T-helper 2 cell treated with Interferon-gamma antibody and Interleukin-4, amounts not matched to agents 100 ng/mL and 5 ng/mL, for 36 hours (primary cell): ENCODE measurements around the gene NOTUM. TPM values are rescaled to one million over a fixed set of nuclear protein-coding genes. Genes with fewer than 3 reads are reported as not detected.

ENCODE experiments used
- intact Hi-C: fragments of 100-400 bp; cut with micrococcal nuclease; formaldehyde crosslinking; loops from one replicate; pipeline ENCODE4 v1.15.1; 2023
- total RNA-seq: library from RNA; stranded (reverse); gene quantifications from 2 replicates; pipeline ENCODE4 v1.2.3, GENCODE V29; 2022

The NOTUM gene
- total RNA-seq, 1 donor from 2014 or later = 0.48 TPM

- intact Hi-C loops = no loop called here
Measured at GRCh38 chr17:81939881-81940385, 21.1 kb downstream of the NOTUM start.

GRCh38 chr17:81939218-81939617 lies 21.8 kb downstream of the NOTUM start:
- intact Hi-C loops = no loop called here

GRCh38 chr17:81935709-81936084 lies 25.3 kb downstream of the NOTUM start:
- intact Hi-C loops = no loop called here

GRCh38 chr17:81934850-81935708 lies 25.9 kb downstream of the NOTUM start:
- intact Hi-C loops = no loop called here

GRCh38 chr17:81934098-81934757 lies 26.8 kb downstream of the NOTUM start:
- intact Hi-C loops = no loop called here

GRCh38 chr17:81933178-81933699 lies 27.7 kb downstream of the NOTUM start:
- intact Hi-C loops = no loop called here

GRCh38 chr17:81932333-81932983 lies 28.5 kb downstream of the NOTUM start:
- intact Hi-C loops = no loop called here

- intact Hi-C loops = no loop called here
Measured at GRCh38 chr17:81931557-81932332, 29.2 kb downstream of the NOTUM start.

- intact Hi-C loops = no loop called here
Measured at GRCh38 chr17:81931189-81931556, 29.8 kb downstream of the NOTUM start.

GRCh38 chr17:81930142-81931125 lies 30.6 kb downstream of the NOTUM start:
- intact Hi-C loops = no loop called here

GRCh38 chr17:81929253-81930141 lies 31.5 kb downstream of the NOTUM start:
- intact Hi-C loops = loop anchor here (5.0 to 10.0 kb wide), 2 partner anchors 93 to 165 kb away; partner anchors contain the start of genes CENPX, FASN and LRRC45

GRCh38 chr17:81928544-81929252 lies 32.3 kb downstream of the NOTUM start:
- intact Hi-C loops = loop anchor here (1.0 to 10.0 kb wide), 3 partner anchors 9 to 166 kb away; partner anchors contain the start of genes CENPX, FASN, LRRC45 and PYCR1

GRCh38 chr17:81927653-81928543 lies 33.1 kb downstream of the NOTUM start, which contains the start of gene MAFG:
Gene MAFG, minus strand, starts transcription at chr17:81927735. Its CDS starts 4,550 bp downstream, at chr17:81923185.
- intact Hi-C loops = loop anchor here (1.0 to 10.0 kb wide), 5 partner anchors 9 to 167 kb away; partner anchors contain the start of genes ALYREF, ANAPC11, CENPX and FASN

- intact Hi-C loops = loop anchor here (2.0 to 10.0 kb wide), 4 partner anchors 36 to 168 kb away; partner anchors contain the start of genes ALYREF, ANAPC11, CENPX and FASN
Measured at GRCh38 chr17:81927152-81927652, 33.8 kb downstream of the NOTUM start.

GRCh38 chr17:81926451-81927151 lies 34.4 kb downstream of the NOTUM start:
- intact Hi-C loops = loop anchor here (2.0 to 10.0 kb wide), 4 partner anchors 36 to 168 kb away; partner anchors contain the start of genes ALYREF, ANAPC11, CENPX and FASN
